HEK293 (cell line): ENCODE results near the gene TBC1D8.

Source experiments
- CTCF ChIA-PET: fragments of 350-600 bp; formaldehyde crosslinking; extraction: SDS; loops from one replicate; lab custom pipeline; 2021; ENCODE audit warnings: antibody characterized with exemption; lab: Yijun Ruan, JAX
- POLR2A ChIA-PET: fragments of 300-600 bp; formaldehyde crosslinking; extraction: SDS; loops from one replicate; lab custom pipeline; 2020; ENCODE audit warnings: antibody characterized with exemption, inconsistent platforms; lab: Yijun Ruan, JAX
- H3K27ac ChIP-seq: fragments of 200-500 bp; sonication (Bioruptor generic); 2 replicates; pipeline ENCODE4 v1.5.1; 2014; ENCODE audit warnings: low read depth, low read length, control low read depth, inconsistent platforms; ENCODE audit errors: extremely low read depth
- H3K36me3 ChIP-seq, 2 experiments: fragments of 200-500 bp in 1 of 2; sonication (Bioruptor generic) in 1 of 2; 1 replicate in 1 of 2; 2 replicates in 1 of 2; pipeline ENCODE4 v1.5.1; 2014 to 2017; ENCODE audit warnings: inconsistent platforms in 2 of 2, low read length in 2 of 2; ENCODE audit not compliant: control insufficient read depth in 2 of 2, insufficient read depth in 1 of 2
- H3K4me1 ChIP-seq: fragments of 200-500 bp; sonication (Bioruptor generic); 2 replicates; pipeline ENCODE4 v1.5.1; 2014; ENCODE audit warnings: mild to moderate bottlenecking, low read length, inconsistent platforms; ENCODE audit not compliant: control insufficient read depth, insufficient read depth
- H3K4me3 ChIP-seq: 2 replicates; pipeline ENCODE4 v1.5.1; 2011; ENCODE audit warnings: low read depth, mild to moderate bottlenecking, control low read depth, low read length, moderate library complexity
- H3K9me3 ChIP-seq: fragments of 200-500 bp; sonication (Bioruptor generic); 2 replicates; pipeline ENCODE4 v1.5.1; 2014; ENCODE audit warnings: low read depth, low read length, inconsistent platforms; ENCODE audit not compliant: control insufficient read depth, insufficient read depth
- HOXD13 ChIP-seq: sonication (generic); formaldehyde crosslinking; IDR thresholded peaks from 2 replicates; pipeline ENCODE4 v1.8.0; 2022; ENCODE audit warnings: missing genetic modification reagents, borderline replicate concordance
- KLF1 ChIP-seq: fragments of 450-650 bp; formaldehyde crosslinking; IDR thresholded peaks from 2 replicates; pipeline ENCODE4 v1.5.1; 2016; ENCODE audit warnings: missing biosample characterization, missing genetic modification characterization
- KLF16 ChIP-seq: fragments of 450-650 bp; formaldehyde crosslinking; IDR thresholded peaks from 2 replicates; pipeline ENCODE4 v1.5.1; 2017; ENCODE audit warnings: missing biosample characterization, missing genetic modification characterization
- KLF17 ChIP-seq: fragments of 450-650 bp; formaldehyde crosslinking; IDR thresholded peaks from 2 replicates; pipeline ENCODE4 v1.5.1; 2016; ENCODE audit warnings: missing biosample characterization, missing genetic modification characterization
- PRDM1 ChIP-seq: fragments of 450-650 bp; formaldehyde crosslinking; IDR thresholded peaks from 2 replicates; pipeline ENCODE4; 2016; ENCODE audit warnings: missing biosample characterization, missing genetic modification characterization
- ZFP3 ChIP-seq: fragments of 450-650 bp; formaldehyde crosslinking; IDR thresholded peaks from 2 replicates; pipeline ENCODE4 v1.5.1; 2016; ENCODE audit warnings: low read depth, missing biosample characterization, missing genetic modification characterization
- ZFP37 ChIP-seq: fragments of 450-650 bp; formaldehyde crosslinking; IDR thresholded peaks from 2 replicates; pipeline ENCODE4 v1.5.1; 2016; ENCODE audit warnings: missing biosample characterization, missing genetic modification characterization
- ZNF10 ChIP-seq: fragments of 450-650 bp; formaldehyde crosslinking; IDR thresholded peaks from 2 replicates; pipeline ENCODE4 v1.5.1; 2017; ENCODE audit warnings: missing biosample characterization, missing genetic modification characterization
- ZNF174 ChIP-seq: fragments of 450-650 bp; formaldehyde crosslinking; IDR thresholded peaks from 2 replicates; pipeline ENCODE4 v1.5.0; 2017; ENCODE audit warnings: missing biosample characterization, mild to moderate bottlenecking, missing genetic modification characterization
- ZNF2 ChIP-seq: fragments of 450-650 bp; formaldehyde crosslinking; IDR thresholded peaks from 2 replicates; pipeline ENCODE4 v1.5.1; 2016; ENCODE audit warnings: missing biosample characterization, missing genetic modification characterization
- ZNF280D ChIP-seq: fragments of 450-650 bp; formaldehyde crosslinking; IDR thresholded peaks from 2 replicates; pipeline ENCODE4 v1.5.1; 2016; ENCODE audit warnings: missing biosample characterization, missing genetic modification characterization
- ZNF292 ChIP-seq: fragments of 450-650 bp; formaldehyde crosslinking; IDR thresholded peaks from 2 replicates; pipeline ENCODE4 v1.5.1; 2016; ENCODE audit warnings: low read depth, missing biosample characterization, missing genetic modification characterization, borderline replicate concordance
- ZNF394 ChIP-seq: fragments of 450-650 bp; formaldehyde crosslinking; IDR thresholded peaks from 2 replicates; pipeline ENCODE4 v1.5.1; 2016; ENCODE audit warnings: missing biosample characterization, missing genetic modification characterization, mild to moderate bottlenecking, moderate library complexity, borderline replicate concordance
- ZNF501 ChIP-seq: fragments of 450-650 bp; formaldehyde crosslinking; IDR thresholded peaks from 2 replicates; pipeline ENCODE4 v1.5.1; 2016; ENCODE audit warnings: missing biosample characterization, missing genetic modification characterization
- ZNF513 ChIP-seq: fragments of 450-650 bp; IDR thresholded peaks from 2 replicates; pipeline ENCODE4 v1.5.1; 2018; ENCODE audit warnings: missing biosample characterization, missing genetic modification characterization
- ZNF548 ChIP-seq: fragments of 450-650 bp; formaldehyde crosslinking; IDR thresholded peaks from 2 replicates; pipeline ENCODE4 v1.5.1; 2016; ENCODE audit warnings: missing biosample characterization, missing genetic modification characterization
- ZNF580 ChIP-seq: fragments of 450-650 bp; formaldehyde crosslinking; IDR thresholded peaks from 2 replicates; pipeline ENCODE4 v1.5.1; 2016; ENCODE audit warnings: missing biosample characterization, missing genetic modification characterization
- ZNF645 ChIP-seq: fragments of 450-650 bp; formaldehyde crosslinking; IDR thresholded peaks from 2 replicates; pipeline ENCODE4; 2016; ENCODE audit warnings: missing biosample characterization, missing genetic modification characterization
- ZNF654 ChIP-seq: fragments of 450-650 bp; formaldehyde crosslinking; IDR thresholded peaks from 2 replicates; pipeline ENCODE4 v1.5.1; 2016; ENCODE audit warnings: low read depth, missing biosample characterization, missing genetic modification characterization
- ZNF692 ChIP-seq: fragments of 450-650 bp; formaldehyde crosslinking; IDR thresholded peaks from 2 replicates; pipeline ENCODE4 v1.5.1; 2016; ENCODE audit warnings: missing biosample characterization, missing genetic modification characterization
- ZNF837 ChIP-seq: fragments of 450-650 bp; formaldehyde crosslinking; IDR thresholded peaks from 2 replicates; pipeline ENCODE4 v1.5.1; 2016; ENCODE audit warnings: missing biosample characterization, missing genetic modification characterization
- ZSCAN5A ChIP-seq: fragments of 450-650 bp; formaldehyde crosslinking; IDR thresholded peaks from 2 replicates; pipeline ENCODE4 v1.5.1; 2016; ENCODE audit warnings: missing biosample characterization, missing genetic modification characterization

Gene TBC1D8

GRCh38 chr2:101022221-101022620 lies 129.0 kb downstream of the TBC1D8 start (continued):
- TF ChIP-seq ZFP3 (tag by site-specific recombination) (no peak), ZNF2 (tag by site-specific recombination) (no peak), ZNF548 (tag by site-specific recombination) (no peak), ZNF645 (no peak), ZNF692 (no peak), KLF16 (tag by site-specific recombination) (no peak), ZNF837 (no peak), ZNF292 (no peak)

GRCh38 chr2:101018934-101019333 lies 132.2 kb downstream of the TBC1D8 start:
- Histone ChIP-seq H3K4me1 (no peaks in the 10 kb centered on the region), H3K36me3 (peaks cover 11 to 61% of the 10 kb centered on the region in 2 experiments), H3K27ac (no peak overlapping the region), H3K9me3 (no peaks in the 10 kb centered on the region), H3K4me3 (no peak overlapping the region)
- TF ChIP-seq HOXD13 (no peak), ZNF501 (tag by site-specific recombination) (no peak), ZSCAN5A (tag by site-specific recombination) (no peak), ZNF10 (tag by site-specific recombination) (no peak), KLF1 (tag by site-specific recombination) (no peak), ZFP37 (no peak), ZNF280D (no peak), ZNF174 (tag by site-specific recombination) (no peak), KLF16 (tag by site-specific recombination) (no peak), ZNF513 (no peak), PRDM1 (no peak), ZNF580 (tag by site-specific recombination) (no peak), KLF17 (tag by site-specific recombination) (no peak), ZNF394 (no peak), ZNF654 (no peak)
- ChIA-PET POLR2A (no interaction called here), CTCF (no interaction called here)
